ENCODE measurements around the gene NCS1.

DNA sequence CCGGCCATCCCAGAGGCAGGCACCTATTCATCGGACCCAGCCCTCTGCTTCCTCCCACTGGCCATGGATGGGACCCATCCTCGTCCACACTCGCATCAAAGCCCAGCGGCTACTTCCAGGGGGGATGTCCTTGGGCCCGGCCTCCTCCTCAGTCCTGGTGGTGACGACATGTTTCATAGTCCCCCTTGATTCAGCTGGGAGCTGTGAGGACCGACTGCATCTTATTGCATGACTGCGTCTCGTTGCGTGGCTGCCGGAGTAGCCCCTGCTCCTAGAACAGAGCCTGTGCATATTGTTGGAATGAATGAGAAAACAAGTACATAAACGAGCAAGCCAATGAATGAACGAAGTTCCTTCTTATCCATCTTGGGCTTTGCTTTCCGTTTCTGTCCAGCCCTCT is 12.8 kb downstream of the NCS1 start:
- TF ChIP-seq, protein P1, sequence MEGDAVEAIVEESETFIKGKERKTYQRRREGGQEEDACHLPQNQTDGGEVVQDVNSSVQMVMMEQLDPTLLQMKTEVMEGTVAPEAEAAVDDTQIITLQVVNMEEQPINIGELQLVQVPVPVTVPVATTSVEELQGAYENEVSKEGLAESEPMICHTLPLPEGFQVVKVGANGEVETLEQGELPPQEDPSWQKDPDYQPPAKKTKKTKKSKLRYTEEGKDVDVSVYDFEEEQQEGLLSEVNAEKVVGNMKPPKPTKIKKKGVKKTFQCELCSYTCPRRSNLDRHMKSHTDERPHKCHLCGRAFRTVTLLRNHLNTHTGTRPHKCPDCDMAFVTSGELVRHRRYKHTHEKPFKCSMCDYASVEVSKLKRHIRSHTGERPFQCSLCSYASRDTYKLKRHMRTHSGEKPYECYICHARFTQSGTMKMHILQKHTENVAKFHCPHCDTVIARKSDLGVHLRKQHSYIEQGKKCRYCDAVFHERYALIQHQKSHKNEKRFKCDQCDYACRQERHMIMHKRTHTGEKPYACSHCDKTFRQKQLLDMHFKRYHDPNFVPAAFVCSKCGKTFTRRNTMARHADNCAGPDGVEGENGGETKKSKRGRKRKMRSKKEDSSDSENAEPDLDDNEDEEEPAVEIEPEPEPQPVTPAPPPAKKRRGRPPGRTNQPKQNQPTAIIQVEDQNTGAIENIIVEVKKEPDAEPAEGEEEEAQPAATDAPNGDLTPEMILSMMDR (IDR thresholded peaks at IDR 0.05; ENCODE audit: low read depth, low read length): no peak
- TF ChIP-seq EZH2phosphoT487 (IDR thresholded peaks at IDR 0.05; ENCODE audit: low read depth): no peak
